NCI-H2081 treated with DMSO at 0.1 percent for 48 hours (cell line): ENCODE measurements around the gene SUMO1.

Experiments
- DNase-seq: peaks from one replicate; lab custom pipeline; 2025; lab: John Stamatoyannopoulos, UW

SUMO1 gene

GRCh38 chr2:202196727-202197126, 41.7 kb downstream of the SUMO1 start:
- DNase-seq, result no peak

GRCh38 chr2:202194418-202194817, 44.0 kb downstream of the SUMO1 start:
- no peak for DNase-seq

GRCh38 chr2:202193881-202194353, 44.5 kb downstream of the SUMO1 start:
- DNase-seq, result no peak

- DNase-seq, result no peak
Measured at GRCh38 chr2:202193305-202193704, 45.1 kb downstream of the SUMO1 start.

GRCh38 chr2:202187570-202187969, 50.8 kb downstream of the SUMO1 start:
- no peak for DNase-seq

- no peak for DNase-seq
Measured at GRCh38 chr2:202186641-202187202, 51.7 kb downstream of the SUMO1 start.

- DNase-seq, result no peak
Measured at GRCh38 chr2:202185156-202185555, 53.2 kb downstream of the SUMO1 start.

- DNase-seq, result no peak
Measured at GRCh38 chr2:202184557-202184956, 53.8 kb downstream of the SUMO1 start.

GRCh38 chr2:202178346-202178958, 59.9 kb downstream of the SUMO1 start:
- DNase-seq, result peak; percentile 5

- DNase-seq, result no peak
Measured at GRCh38 chr2:202172439-202173211, 65.8 kb downstream of the SUMO1 start.

GRCh38 chr2:202171241-202171825, 67.1 kb downstream of the SUMO1 start:
- DNase-seq, result no peak

- no peak for DNase-seq
Measured at GRCh38 chr2:202169832-202170424, 68.5 kb downstream of the SUMO1 start.

GRCh38 chr2:202169131-202169530, 69.3 kb downstream of the SUMO1 start:
- no peak for DNase-seq

GRCh38 chr2:202165945-202166344, 72.5 kb downstream of the SUMO1 start:
- DNase-seq, result no peak

- no peak for DNase-seq
Measured at GRCh38 chr2:202165208-202165607, 73.2 kb downstream of the SUMO1 start.

- no peak for DNase-seq
Measured at GRCh38 chr2:202164411-202164810, 74.0 kb downstream of the SUMO1 start.

- no peak for DNase-seq
Measured at GRCh38 chr2:202161151-202161835, 77.1 kb downstream of the SUMO1 start.

GRCh38 chr2:202158796-202159195, 79.6 kb downstream of the SUMO1 start:
- no peak for DNase-seq

GRCh38 chr2:202157211-202157990, 81.0 kb downstream of the SUMO1 start:
- DNase-seq, result no peak
